Right lobe of liver (tissue), 4 donors: ENCODE measurements around the gene ASB2.

Source experiments
- CTCF ChIP-seq, 4 donors: fragments of 200-600 bp in 3 of 4; fragments of 450-650 bp in 1 of 4; IDR thresholded peaks; one replicate each; pipeline versions ENCODE4 v1.5.1 to v1.8.0; 2016 to 2022; ENCODE audit warnings: antibody characterized with exemption in 4 of 4, mild to moderate bottlenecking in 2 of 4
- POLR2A ChIP-seq: fragments of 450-650 bp; IDR thresholded peaks from one replicate; pipeline ENCODE4 v1.6.1; 2017; ENCODE audit warnings: antibody characterized with exemption, mild to moderate bottlenecking
- donor health status: DM: no; HTN: no; CAD: no.
- donor health status: DM: no; HTN: no; CAD: no.
- donor health status: DM: no; HTN: yes; CAD: no.

GRCh38 chr14:93912782-93913181, 63.6 kb downstream of the ASB2 start:
- no peak for TF ChIP-seq CTCF (IDR thresholded peaks at IDR 0.05)
- no peak for TF ChIP-seq POLR2A
